Measurements from ENCODE around the gene BUB3. TPM values are rescaled to one million over a fixed set of nuclear protein-coding genes. Genes with fewer than 3 reads are reported as not detected.

Gene BUB3
- polyA plus RNA-seq, 1 donor (not counting 4 experiments of a cell fraction or from before 2014, with no cell fraction given), result 162 TPM

DNA sequence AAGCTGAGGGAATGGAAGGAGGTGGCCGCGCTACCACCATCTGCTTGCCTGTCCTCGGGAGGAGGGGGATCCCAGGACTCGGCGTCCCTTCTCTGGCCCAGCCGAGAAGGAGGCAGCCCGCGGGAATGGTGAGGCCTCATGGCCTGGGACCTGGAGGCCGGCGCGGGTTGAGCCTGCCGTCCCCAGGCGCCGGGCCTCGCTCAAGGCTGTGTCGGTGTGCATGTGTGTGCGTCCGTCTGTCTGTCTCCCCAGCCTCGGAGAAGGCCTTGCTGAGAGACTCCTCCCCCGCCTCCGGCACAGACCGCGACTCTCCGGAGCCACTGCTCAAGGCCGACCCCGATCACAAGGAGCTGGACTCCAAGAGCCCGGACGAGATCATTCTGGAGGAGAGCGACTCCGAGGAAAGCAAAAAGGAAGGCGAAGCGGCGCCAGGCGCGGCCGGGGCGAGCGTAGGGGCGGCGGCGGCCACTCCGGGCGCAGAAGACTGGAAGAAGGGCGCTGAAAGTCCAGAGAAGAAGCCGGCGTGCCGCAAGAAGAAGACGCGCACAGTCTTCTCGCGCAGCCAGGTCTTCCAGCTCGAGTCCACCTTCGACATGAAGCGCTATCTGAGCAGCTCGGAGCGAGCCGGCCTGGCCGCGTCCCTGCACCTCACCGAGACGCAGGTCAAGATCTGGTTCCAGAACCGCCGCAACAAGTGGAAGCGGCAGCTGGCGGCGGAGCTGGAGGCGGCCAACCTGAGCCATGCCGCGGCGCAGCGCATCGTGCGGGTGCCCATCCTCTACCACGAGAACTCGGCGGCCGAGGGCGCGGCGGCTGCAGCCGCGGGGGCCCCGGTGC, 17.2 kb upstream of the BUB3 start:
- H3K9ac ChIP-seq (ENCODE audit: control insufficient read depth, extremely low read depth, insufficient read depth, low read length), result no peak overlapping the region
- H2AFZ ChIP-seq (ENCODE audit: control insufficient read depth, low read length), result no peak overlapping the region
- peaks cover 9% of the 10 kb centered on the region for H3K4me1 ChIP-seq (ENCODE audit: control insufficient read depth, extremely low read depth, insufficient read depth, low read length)

DNA sequence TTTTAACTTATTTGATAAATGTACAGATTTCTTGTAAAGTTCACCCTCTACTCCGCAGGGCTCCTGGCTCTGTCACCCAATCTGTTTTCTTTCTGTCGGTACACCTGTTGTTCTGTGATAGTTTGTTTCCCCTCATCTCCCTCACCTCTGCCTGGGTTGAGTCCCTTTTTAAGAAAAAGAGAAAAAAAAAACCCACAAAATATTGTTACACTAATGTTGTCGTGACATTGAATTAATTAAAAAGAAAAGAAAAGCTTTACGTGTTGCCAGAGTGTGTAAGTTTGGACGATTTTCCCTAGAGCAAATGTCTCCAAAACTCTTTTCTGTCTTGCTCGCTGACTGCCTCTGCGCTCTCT, 15.1 kb upstream of the BUB3 start:
- peak overlapping the region in 1 of 3 experiments; percentile 38 for H3K4me3 ChIP-seq (ENCODE audit: control insufficient read depth in 2 of 3, extremely low read depth in 1 of 3, insufficient read depth in 2 of 3, low read depth in 1 of 3, low read length in 3 of 3)
- H3K4me2 ChIP-seq (ENCODE audit: control insufficient read depth, extremely low read depth, insufficient read depth, low read depth, low read length), result peak overlapping the region; percentile 22
- FAIRE-seq (no peak), DNase-seq (ENCODE audit: low read depth, low spot score) (no peak)
- no peak overlapping the region for H2AFZ ChIP-seq (ENCODE audit: control insufficient read depth, low read length)
- H4K20me1 ChIP-seq (ENCODE audit: control insufficient read depth, extremely low read depth, insufficient read depth, low read length), result peaks cover 7% of the 10 kb centered on the region
- no peak overlapping the region for H3K27ac ChIP-seq (ENCODE audit: control insufficient read depth, insufficient read depth, low read length)
- H3K9me1 ChIP-seq (ENCODE audit: control insufficient read depth, extremely low read depth, insufficient read depth, low read length), result no peaks in the 10 kb centered on the region
- TF ChIP-seq, protein P1, sequence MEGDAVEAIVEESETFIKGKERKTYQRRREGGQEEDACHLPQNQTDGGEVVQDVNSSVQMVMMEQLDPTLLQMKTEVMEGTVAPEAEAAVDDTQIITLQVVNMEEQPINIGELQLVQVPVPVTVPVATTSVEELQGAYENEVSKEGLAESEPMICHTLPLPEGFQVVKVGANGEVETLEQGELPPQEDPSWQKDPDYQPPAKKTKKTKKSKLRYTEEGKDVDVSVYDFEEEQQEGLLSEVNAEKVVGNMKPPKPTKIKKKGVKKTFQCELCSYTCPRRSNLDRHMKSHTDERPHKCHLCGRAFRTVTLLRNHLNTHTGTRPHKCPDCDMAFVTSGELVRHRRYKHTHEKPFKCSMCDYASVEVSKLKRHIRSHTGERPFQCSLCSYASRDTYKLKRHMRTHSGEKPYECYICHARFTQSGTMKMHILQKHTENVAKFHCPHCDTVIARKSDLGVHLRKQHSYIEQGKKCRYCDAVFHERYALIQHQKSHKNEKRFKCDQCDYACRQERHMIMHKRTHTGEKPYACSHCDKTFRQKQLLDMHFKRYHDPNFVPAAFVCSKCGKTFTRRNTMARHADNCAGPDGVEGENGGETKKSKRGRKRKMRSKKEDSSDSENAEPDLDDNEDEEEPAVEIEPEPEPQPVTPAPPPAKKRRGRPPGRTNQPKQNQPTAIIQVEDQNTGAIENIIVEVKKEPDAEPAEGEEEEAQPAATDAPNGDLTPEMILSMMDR (optimal IDR thresholded peaks at IDR 0.05 in 1 of 3, IDR thresholded peaks at IDR 0.05 in 1 of 3, conservative IDR thresholded peaks at IDR 0.05 in 1 of 3; ENCODE audit: extremely low read depth in 1 of 3, insufficient read depth in 2 of 3, low read length in 3 of 3), result no peak
- TF ChIP-seq EZH2 (IDR thresholded peaks at IDR 0.05; ENCODE audit: low read length), result no peak
- no peaks in the 10 kb centered on the region for H3K36me3 ChIP-seq (ENCODE audit: control insufficient read depth in 2 of 2, extremely low read depth in 1 of 2, insufficient read depth in 2 of 2, low read length in 2 of 2)
- H3K9me3 ChIP-seq (ENCODE audit: control insufficient read depth, low read depth, low read length), result no peaks in the 10 kb centered on the region
- dilution Hi-C loops (cut with MboI; ENCODE audit: extremely low pct_ligation_motif_present, low sequenced_read_pairs), result no loop called here
- peaks cover 99% of the 10 kb centered on the region for H3K27me3 ChIP-seq (ENCODE audit: control insufficient read depth, extremely low read depth, insufficient read depth, low read length)
- H3K9ac ChIP-seq (ENCODE audit: control insufficient read depth, extremely low read depth, insufficient read depth, low read length), result no peak overlapping the region
- H3K4me1 ChIP-seq (ENCODE audit: control insufficient read depth, extremely low read depth, insufficient read depth, low read length), result peaks cover 4% of the 10 kb centered on the region
- H3K79me2 ChIP-seq (ENCODE audit: control insufficient read depth, insufficient read depth, low read length), result no peaks in the 10 kb centered on the region

More for the DNA sequence above, 17.2 kb upstream of the BUB3 start:
- no peak for FAIRE-seq
- no peak overlapping the region for H3K27ac ChIP-seq (ENCODE audit: control insufficient read depth, insufficient read depth, low read length)
- peaks cover 4% of the 10 kb centered on the region for H4K20me1 ChIP-seq (ENCODE audit: control insufficient read depth, extremely low read depth, insufficient read depth, low read length)
- peaks cover 99% of the 10 kb centered on the region for H3K27me3 ChIP-seq (ENCODE audit: control insufficient read depth, extremely low read depth, insufficient read depth, low read length)
- dilution Hi-C loops (cut with MboI; ENCODE audit: extremely low pct_ligation_motif_present, low sequenced_read_pairs), result no loop called here
- TF ChIP-seq, protein P1 (optimal IDR thresholded peaks at IDR 0.05 in 1 of 3, IDR thresholded peaks at IDR 0.05 in 1 of 3, conservative IDR thresholded peaks at IDR 0.05 in 1 of 3; ENCODE audit: extremely low read depth in 1 of 3, insufficient read depth in 2 of 3, low read length in 3 of 3), result no peak
- peak; percentile 83 for TF ChIP-seq EZH2 (IDR thresholded peaks at IDR 0.05; ENCODE audit: low read length)
- H3K79me2 ChIP-seq (ENCODE audit: control insufficient read depth, insufficient read depth, low read length), result no peaks in the 10 kb centered on the region
- H3K4me2 ChIP-seq (ENCODE audit: control insufficient read depth, extremely low read depth, insufficient read depth, low read depth, low read length), result peak overlapping the region; percentile 62
- no peak for DNase-seq (ENCODE audit: low read depth, low spot score)
- H3K4me3 ChIP-seq (ENCODE audit: control insufficient read depth in 2 of 3, extremely low read depth in 1 of 3, insufficient read depth in 2 of 3, low read depth in 1 of 3, low read length in 3 of 3), result peak overlapping the region in 1 of 3 experiments; percentile 27
- H3K9me3 ChIP-seq (ENCODE audit: control insufficient read depth, low read depth, low read length), result no peaks in the 10 kb centered on the region
- H3K9me1 ChIP-seq (ENCODE audit: control insufficient read depth, extremely low read depth, insufficient read depth, low read length), result no peaks in the 10 kb centered on the region
- H3K36me3 ChIP-seq (ENCODE audit: control insufficient read depth in 2 of 2, extremely low read depth in 1 of 2, insufficient read depth in 2 of 2, low read length in 2 of 2), result no peaks in the 10 kb centered on the region

Measured in keratinocyte (primary cell).